GM12878 (cell line): ENCODE measurements around the gene KLRF1. TPM values are rescaled to one million over a fixed set of nuclear protein-coding genes. Genes with fewer than 3 reads are reported as not detected.

Experiments
- ATF7 ChIP-seq: fragments of 450-650 bp; IDR thresholded peaks from 2 replicates; pipeline ENCODE4 v1.6.1; 2016; ENCODE audit warnings: low read depth, mild to moderate bottlenecking
- CBFB ChIP-seq: IDR thresholded peaks from 2 replicates; pipeline ENCODE4 v1.6.1; 2016; ENCODE audit warnings: antibody characterized with exemption, low read depth
- CEBPB ChIP-seq, 2 experiments: fragments of 150-350 bp in 1 of 2; IDR thresholded peaks; 2 replicates each; pipeline ENCODE4 v1.6.1; 2012 to 2014; ENCODE audit warnings: low read depth in 2 of 2, low read length in 2 of 2, borderline replicate concordance in 1 of 2, inconsistent platforms in 1 of 2
- CHD2 ChIP-seq: IDR thresholded peaks from 2 replicates; pipeline ENCODE4 v1.6.1; 2011; ENCODE audit warnings: low read depth, low read length, improper control_type of control experiment, borderline replicate concordance
- HDGF ChIP-seq: fragments of 450-650 bp; IDR thresholded peaks from 2 replicates; pipeline ENCODE4 v1.6.1; 2016; ENCODE audit warnings: antibody characterized with exemption
- IRF4 ChIP-seq: IDR thresholded peaks from 2 replicates; pipeline ENCODE4 v1.6.1; 2011; ENCODE audit warnings: low read depth, low read length
- LARP7 ChIP-seq: fragments of 450-650 bp; IDR thresholded peaks from 2 replicates; pipeline ENCODE4 v1.6.1; 2017; ENCODE audit warnings: mild to moderate bottlenecking
- NR2C1 ChIP-seq: fragments of 450-650 bp; IDR thresholded peaks from 2 replicates; pipeline ENCODE4 v1.6.1; 2017; ENCODE audit warnings: antibody characterized with exemption, mild to moderate bottlenecking, moderate library complexity
- PKNOX1 ChIP-seq: fragments of 450-650 bp; IDR thresholded peaks from 2 replicates; pipeline ENCODE4 v1.6.1; 2016; ENCODE audit warnings: mild to moderate bottlenecking
- POLR2A ChIP-seq: IDR thresholded peaks from 2 replicates; pipeline ENCODE4 v1.6.1; 2011; ENCODE audit warnings: low read depth, mild to moderate bottlenecking, low read length
- POU2F2 ChIP-seq: IDR thresholded peaks from 3 replicates; pipeline ENCODE4 v1.6.1; 2011; ENCODE audit warnings: low read depth, mild to moderate bottlenecking, low read length, borderline replicate concordance
- SMARCA5 ChIP-seq: fragments of 450-650 bp; IDR thresholded peaks from 2 replicates; pipeline ENCODE4 v1.6.1; 2017; ENCODE audit warnings: mild to moderate bottlenecking
- TCF12 ChIP-seq: IDR thresholded peaks from 2 replicates; pipeline ENCODE4 v1.6.1; 2011; ENCODE audit warnings: low read depth, mild to moderate bottlenecking, low read length
- USF1 ChIP-seq: IDR thresholded peaks from 2 replicates; pipeline ENCODE4 v1.6.1; 2011; ENCODE audit warnings: borderline replicate concordance, low read depth, mild to moderate bottlenecking, moderate library complexity, mixed read lengths, low read length; ENCODE audit not compliant: insufficient read depth; ENCODE audit errors: extremely low read length
- YY1 ChIP-seq: IDR thresholded peaks from 2 replicates; pipeline ENCODE4 v1.6.1; 2011; ENCODE audit warnings: low read depth, mild to moderate bottlenecking, low read length
- ZNF687 ChIP-seq: fragments of 450-650 bp; IDR thresholded peaks from 2 replicates; pipeline ENCODE4 v1.6.1; 2017; ENCODE audit warnings: mild to moderate bottlenecking, moderate library complexity
- polyA plus RNA-seq, 11 experiments: library from polyadenylated mRNA; depleted of rRNA in 4 of 11; unstranded in 6 of 11; stranded (reverse) in 5 of 11; fragments of >200 nt; fragmentation: Nextera tagmentation in 4 of 11; fragmentation: Illumina TruSeq in 1 of 11; extraction: Ambion mirVana in 4 of 11; extraction: Trizol in 1 of 11; gene quantifications; 1 replicate in 1 of 11; 2 replicates in 10 of 11; pipeline versions ENCODE4 v1.2.1 to v1.2.3, GENCODE V29; 2011 to 2016; ENCODE audit warnings: inconsistent platforms in 2 of 11, missing spikeins in 2 of 11, low read depth in 1 of 11
- total RNA-seq, 4 experiments: library from RNA; depleted of rRNA in 3 of 4; stranded (reverse); fragments of >200 nt in 3 of 4; fragmentation: Illumina TruSeq in 1 of 4; extraction: Trizol in 1 of 4; gene quantifications; 2 replicates each; pipeline versions ENCODE4 v1.2.1 to v1.2.3, GENCODE V29; 2013 to 2021
- TF ChIP-seq, protein P1 (sequence below): fragments of 450-650 bp; IDR thresholded peaks from 2 replicates; pipeline ENCODE4 v1.6.1; 2018; ENCODE audit warnings: borderline replicate concordance, mild to moderate bottlenecking; ENCODE audit not compliant: partially characterized antibody
- TF ChIP-seq, protein P2 (sequence below): IDR thresholded peaks from 2 replicates; pipeline ENCODE4 v1.6.1; 2012; ENCODE audit warnings: low read depth, low read length, improper control_type of control experiment
- TF ChIP-seq, protein P3 (sequence below): IDR thresholded peaks from 2 replicates; pipeline ENCODE4 v1.6.1; 2012; ENCODE audit warnings: low read depth, low read length, improper control_type of control experiment

KLRF1 gene
- total and polyA plus RNA-seq, 10 of the 15 experiments (the other 5 are each of a cell fraction or from before 2014, with no cell fraction given), result 0.13 to 2.0 (median 0.18) TPM; not detected in 6

GRCh38 chr12:9813821-9814798 lies 13.2 kb upstream of the KLRF1 start (continued):
- TF ChIP-seq, protein P1, sequence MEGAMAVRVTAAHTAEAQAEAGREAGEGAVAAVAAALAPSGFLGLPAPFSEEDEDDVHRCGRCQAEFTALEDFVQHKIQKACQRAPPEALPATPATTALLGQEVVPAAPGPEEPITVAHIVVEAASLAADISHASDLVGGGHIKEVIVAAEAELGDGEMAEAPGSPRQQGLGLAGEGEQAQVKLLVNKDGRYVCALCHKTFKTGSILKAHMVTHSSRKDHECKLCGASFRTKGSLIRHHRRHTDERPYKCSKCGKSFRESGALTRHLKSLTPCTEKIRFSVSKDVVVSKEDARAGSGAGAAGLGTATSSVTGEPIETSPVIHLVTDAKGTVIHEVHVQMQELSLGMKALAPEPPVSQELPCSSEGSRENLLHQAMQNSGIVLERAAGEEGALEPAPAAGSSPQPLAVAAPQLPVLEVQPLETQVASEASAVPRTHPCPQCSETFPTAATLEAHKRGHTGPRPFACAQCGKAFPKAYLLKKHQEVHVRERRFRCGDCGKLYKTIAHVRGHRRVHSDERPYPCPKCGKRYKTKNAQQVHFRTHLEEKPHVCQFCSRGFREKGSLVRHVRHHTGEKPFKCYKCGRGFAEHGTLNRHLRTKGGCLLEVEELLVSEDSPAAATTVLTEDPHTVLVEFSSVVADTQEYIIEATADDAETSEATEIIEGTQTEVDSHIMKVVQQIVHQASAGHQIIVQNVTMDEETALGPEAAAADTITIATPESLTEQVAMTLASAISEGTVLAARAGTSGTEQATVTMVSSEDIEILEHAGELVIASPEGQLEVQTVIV, result no peak
- TF ChIP-seq TCF12 (0 out of 2 replicates have a peak, but pooled peaks have one; percentile 16), CBFB (no peak), LARP7 (no peak), YY1 (peak; percentile 67), POLR2A (no peak), NR2C1 (no peak), ATF7 (no peak), IRF4 (0 out of 2 replicates have a peak, but pooled peaks have one; percentile 20), HDGF (0 out of 2 replicates have a peak, but pooled peaks have one; percentile 18), CEBPB (IDR thresholded peaks at IDR 0.05; ENCODE audit: borderline replicate concordance in 1 of 2, low read depth in 2 of 2, low read length in 2 of 2) (no peak), PKNOX1 (peak; percentile 65), SMARCA5 (no peak), CHD2 (no peak), USF1 (no peak), POU2F2 (no peak), ZNF687 (no peak)
- TF ChIP-seq, protein P2, sequence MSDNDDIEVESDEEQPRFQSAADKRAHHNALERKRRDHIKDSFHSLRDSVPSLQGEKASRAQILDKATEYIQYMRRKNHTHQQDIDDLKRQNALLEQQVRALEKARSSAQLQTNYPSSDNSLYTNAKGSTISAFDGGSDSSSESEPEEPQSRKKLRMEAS, result no peak; the same call in 1 of the 2 replicates
- TF ChIP-seq, protein P3, sequence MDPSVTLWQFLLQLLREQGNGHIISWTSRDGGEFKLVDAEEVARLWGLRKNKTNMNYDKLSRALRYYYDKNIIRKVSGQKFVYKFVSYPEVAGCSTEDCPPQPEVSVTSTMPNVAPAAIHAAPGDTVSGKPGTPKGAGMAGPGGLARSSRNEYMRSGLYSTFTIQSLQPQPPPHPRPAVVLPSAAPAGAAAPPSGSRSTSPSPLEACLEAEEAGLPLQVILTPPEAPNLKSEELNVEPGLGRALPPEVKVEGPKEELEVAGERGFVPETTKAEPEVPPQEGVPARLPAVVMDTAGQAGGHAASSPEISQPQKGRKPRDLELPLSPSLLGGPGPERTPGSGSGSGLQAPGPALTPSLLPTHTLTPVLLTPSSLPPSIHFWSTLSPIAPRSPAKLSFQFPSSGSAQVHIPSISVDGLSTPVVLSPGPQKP, result no peak
- TF ChIP-seq, all 136 proteins: peak for 11
